HepG2 (cell line): ENCODE data around the gene ITGB6. TPM values are rescaled to one million over a fixed set of nuclear protein-coding genes. Genes with fewer than 3 reads are reported as not detected.

Experiments
- ATAC-seq: fragments of 200-7000 bp; cut with Tn5 transposase; 3 replicates; pipeline ENCODE4 v1.9.1; 2020; ENCODE audit warnings: mild to moderate bottlenecking, moderate library complexity
- BruUV-seq: library from RNA; stranded (reverse); fragments of 400-500 nt; replicated peaks from 2 replicates; lab custom pipeline; 2021; lab: Mats Ljungman, UMichigan
- CTCF ChIA-PET: fragments of 300-600 bp; formaldehyde crosslinking; extraction: SDS; loops from one replicate; lab custom pipeline; 2021; ENCODE audit warnings: low total read pairs, inconsistent platforms, low intra/inter-chr PET ratio; lab: Yijun Ruan, JAX
- POLR2A ChIA-PET: fragments of 350-600 bp; sonication (Branson Sonifier 250); formaldehyde crosslinking; loops from one replicate; lab custom pipeline; 2020; ENCODE audit warnings: antibody characterized with exemption, inconsistent platforms; lab: Yijun Ruan, JAX
- DNase-seq: peaks from one replicate; pipeline ENCODE4 v3.0.0-alpha.2; 2015; ENCODE audit warnings: low spot score
- FAIRE-seq: peaks from 3 replicates; lab custom pipeline; 2011; peaks lifted over from hg19 to GRCh38; lab: Jason Lieb, UNC
- H2AFZ ChIP-seq: one replicate; pipeline ENCODE4 v1.6.1; 2011; ENCODE audit warnings: low read length, inconsistent platforms
- H3K27ac ChIP-seq: fragments of 300-600 bp; 3 replicates; pipeline ENCODE4 v1.8.0; 2011; ENCODE audit warnings: mixed run types, mild to moderate bottlenecking, mixed read lengths, low read length, inconsistent platforms; ENCODE audit not compliant: insufficient read depth; ENCODE audit errors: extremely low read length
- H3K27me3 ChIP-seq, 2 experiments: fragments of 200-600 bp in 1 of 2; 2 replicates in 1 of 2; 3 replicates in 1 of 2; pipeline versions ENCODE4 v1.6.0 to v1.8.0; 2011; ENCODE audit warnings: low read length in 2 of 2, mild to moderate bottlenecking in 2 of 2, moderate library complexity in 2 of 2, inconsistent platforms in 1 of 2; ENCODE audit not compliant: insufficient read depth in 2 of 2, control insufficient read depth in 1 of 2
- H3K36me3 ChIP-seq, 2 experiments: fragments of 200-600 bp in 1 of 2; replicated peaks in 1 of 2; 2 replicates in 1 of 2; 3 replicates in 1 of 2; pipeline versions ENCODE4 v1.5.1 to v1.8.0; 2011; ENCODE audit warnings: low read length in 2 of 2, inconsistent platforms in 1 of 2; ENCODE audit not compliant: insufficient read depth in 2 of 2, control insufficient read depth in 1 of 2
- H3K4me1 ChIP-seq: 2 replicates; pipeline ENCODE4 v1.5.1; 2012; ENCODE audit warnings: low read length, inconsistent platforms; ENCODE audit not compliant: insufficient read depth
- H3K4me2 ChIP-seq: 2 replicates; pipeline ENCODE4 v1.6.0; 2011; ENCODE audit warnings: low read depth, low read length, inconsistent platforms
- H3K4me3 ChIP-seq, 3 experiments: fragments of 200-600 bp in 1 of 3; sonication (generic), shearing (Covaris generic) in 1 of 3; replicated peaks in 1 of 3; 2 replicates each; pipeline ENCODE4 v1.5.1; 2011 to 2016; ENCODE audit warnings: low read length in 3 of 3, inconsistent platforms in 2 of 3, low read depth in 2 of 3, mild to moderate bottlenecking in 2 of 3, control low read depth in 1 of 3, mixed read lengths in 1 of 3; ENCODE audit not compliant: insufficient read depth in 1 of 3
- H3K79me2 ChIP-seq: one replicate; pipeline ENCODE4 v1.6.1; 2011; ENCODE audit warnings: low read length, inconsistent platforms; ENCODE audit not compliant: insufficient read depth
- H3K9ac ChIP-seq: 2 replicates; pipeline ENCODE4 v1.6.0; 2011; ENCODE audit warnings: mild to moderate bottlenecking, low read depth, low read length, inconsistent platforms; ENCODE audit not compliant: insufficient read depth
- H3K9me3 ChIP-seq: 2 replicates; pipeline ENCODE4 v1.5.1; 2012; ENCODE audit warnings: mild to moderate bottlenecking, low read length
- H4K20me1 ChIP-seq: 2 replicates; pipeline ENCODE4 v1.6.0; 2011; ENCODE audit warnings: inconsistent platforms, mild to moderate bottlenecking, low read length, moderate library complexity; ENCODE audit not compliant: insufficient read depth
- ATAD3A ChIP-seq: sonication (generic); formaldehyde crosslinking; IDR thresholded peaks from 2 replicates; pipeline ENCODE4 v1.4.0; 2020; ENCODE audit warnings: missing genetic modification reagents
- EP300 ChIP-seq, 3 experiments: sonication (generic) in 1 of 3; formaldehyde crosslinking in 1 of 3; IDR thresholded peaks; 2 replicates each; pipeline versions ENCODE4 v1.5.1 to v1.6.1; 2011 to 2020; ENCODE audit warnings: low read depth in 2 of 3, low read length in 2 of 3, borderline replicate concordance in 1 of 3, improper control_type of control experiment in 1 of 3, mild to moderate bottlenecking in 1 of 3, missing genetic modification reagents in 1 of 3, moderate library complexity in 1 of 3
- GABPA ChIP-seq, 2 experiments: IDR thresholded peaks; 2 replicates each; pipeline ENCODE4 v1.6.1; 2011 to 2016; ENCODE audit warnings: low read depth in 2 of 2, low read length in 1 of 2, missing biosample characterization in 1 of 2, missing genetic modification characterization in 1 of 2
- KDM1A ChIP-seq: IDR thresholded peaks from 2 replicates; pipeline ENCODE4 v1.6.1; 2016; ENCODE audit warnings: missing compliant biosample characterization
- NAIF1 ChIP-seq: sonication (generic); formaldehyde crosslinking; IDR thresholded peaks from 2 replicates; pipeline ENCODE4 v1.5.0; 2020; ENCODE audit warnings: mild to moderate bottlenecking, missing genetic modification reagents, borderline replicate concordance
- PAF1 ChIP-seq: IDR thresholded peaks from 2 replicates; pipeline ENCODE4 v1.6.1; 2016; ENCODE audit warnings: missing genetic modification reagents, missing compliant biosample characterization
- SCMH1 ChIP-seq: sonication (generic); formaldehyde crosslinking; IDR thresholded peaks from 2 replicates; pipeline ENCODE4 v1.9.0; 2021; ENCODE audit warnings: missing genetic modification reagents, mild to moderate bottlenecking, borderline replicate concordance
- SMAD1 ChIP-seq: sonication (generic); formaldehyde crosslinking; IDR thresholded peaks from 2 replicates; pipeline ENCODE4 v1.4.0; 2020; ENCODE audit warnings: missing genetic modification reagents, low read depth, mild to moderate bottlenecking, borderline replicate concordance
- ZNF274 ChIP-seq: sonication (generic); formaldehyde crosslinking; IDR thresholded peaks from 2 replicates; pipeline ENCODE4 v1.5.1; 2020; ENCODE audit warnings: mild to moderate bottlenecking, missing genetic modification reagents
- ZNF317 ChIP-seq: sonication (generic); formaldehyde crosslinking; IDR thresholded peaks from 2 replicates; pipeline ENCODE4 v1.5.0; 2020; ENCODE audit warnings: mild to moderate bottlenecking, missing genetic modification reagents
- ZNF333 ChIP-seq: sonication (generic); formaldehyde crosslinking; IDR thresholded peaks from 2 replicates; pipeline ENCODE4 v1.4.0; 2020; ENCODE audit warnings: mild to moderate bottlenecking, missing genetic modification reagents, borderline replicate concordance
- ZNF383 ChIP-seq: sonication (generic); formaldehyde crosslinking; IDR thresholded peaks from 2 replicates; pipeline ENCODE4 v1.4.0; 2020; ENCODE audit warnings: missing genetic modification reagents, mild to moderate bottlenecking, borderline replicate concordance
- ZNF431 ChIP-seq: sonication (generic); formaldehyde crosslinking; IDR thresholded peaks from 2 replicates; pipeline ENCODE4 v1.9.0; 2022; ENCODE audit warnings: missing genetic modification reagents, low read depth, mild to moderate bottlenecking, borderline replicate concordance
- ZNF569 ChIP-seq: sonication (generic); formaldehyde crosslinking; IDR thresholded peaks from 2 replicates; pipeline ENCODE4 v1.5.0; 2020; ENCODE audit warnings: mild to moderate bottlenecking, missing genetic modification reagents, moderate library complexity, borderline replicate concordance
- ZNF672 ChIP-seq: sonication (generic); formaldehyde crosslinking; IDR thresholded peaks from 2 replicates; pipeline ENCODE4 v1.8.1; 2022; ENCODE audit warnings: missing genetic modification reagents
- ZNF75D ChIP-seq: sonication (generic); formaldehyde crosslinking; IDR thresholded peaks from 2 replicates; pipeline ENCODE4 v1.8.1; 2023; ENCODE audit warnings: missing genetic modification reagents, mild to moderate bottlenecking, borderline replicate concordance
- ZNF792 ChIP-seq: IDR thresholded peaks from 2 replicates; pipeline ENCODE4 v1.6.1; 2016
- ZSCAN20 ChIP-seq: sonication (generic); formaldehyde crosslinking; IDR thresholded peaks from 2 replicates; pipeline ENCODE4 v1.4.0; 2020; ENCODE audit warnings: missing genetic modification reagents, mild to moderate bottlenecking, borderline replicate concordance
- WGBS: methylation state at CpG from one replicate; pipeline ENCODE4 v1.1.6; 2017; ENCODE audit warnings: low lambda C conversion rate; 5-methylcytosine and 5-hydroxymethylcytosine counted together
- in situ Hi-C: cut with HindIII; loops from 2 replicates; pipeline ENCODE4 v1.10.0; 2017; ENCODE audit warnings: low pct_unique_long_range_greater_than_20kb; ENCODE audit not compliant: extremely low pct_ligation_motif_present
- intact Hi-C: fragments of 100-400 bp; cut with micrococcal nuclease; formaldehyde crosslinking; loops from one replicate; pipeline ENCODE4 v1.10.0; 2022; ENCODE audit not compliant: unreplicated experiment
- polyA plus RNA-seq, 8 experiments: library from polyadenylated mRNA; depleted of rRNA in 3 of 8; stranded (reverse) in 7 of 8; unstranded in 1 of 8; fragments of >200 nt; fragmentation: Illumina TruSeq in 4 of 8; extraction: Trizol in 4 of 8; gene quantifications; 2 replicates each; pipeline versions ENCODE4 v1.2.1 to v1.2.3, GENCODE V29; 2011 to 2016; ENCODE audit warnings: low read depth in 4 of 8, missing spikeins in 1 of 8, mixed read lengths in 1 of 8; ENCODE audit not compliant: insufficient read depth in 1 of 8
- total RNA-seq, 5 experiments: library from RNA; depleted of rRNA; stranded (reverse); fragments of >200 nt; fragmentation: Illumina TruSeq; extraction: Trizol; gene quantifications; 2 replicates each; pipeline ENCODE4 v1.2.3, GENCODE V29; 2016; ENCODE audit warnings: low read depth in 1 of 5
- TF ChIP-seq, protein P1 (sequence below): sonication (generic); formaldehyde crosslinking; IDR thresholded peaks from 2 replicates; pipeline ENCODE4 v1.8.0; 2022; ENCODE audit warnings: missing genetic modification reagents, mild to moderate bottlenecking, moderate library complexity, borderline replicate concordance
- TF ChIP-seq, protein P2 (sequence below): IDR thresholded peaks from 2 replicates; pipeline ENCODE4 v1.6.1; 2016; ENCODE audit warnings: mild to moderate bottlenecking, missing biosample characterization, missing genetic modification reagents

The ITGB6 gene
- total and polyA plus RNA-seq, 2 of the 13 experiments (the other 11 are each of a cell fraction or from before 2014, with no cell fraction given) = not detected

DNA sequence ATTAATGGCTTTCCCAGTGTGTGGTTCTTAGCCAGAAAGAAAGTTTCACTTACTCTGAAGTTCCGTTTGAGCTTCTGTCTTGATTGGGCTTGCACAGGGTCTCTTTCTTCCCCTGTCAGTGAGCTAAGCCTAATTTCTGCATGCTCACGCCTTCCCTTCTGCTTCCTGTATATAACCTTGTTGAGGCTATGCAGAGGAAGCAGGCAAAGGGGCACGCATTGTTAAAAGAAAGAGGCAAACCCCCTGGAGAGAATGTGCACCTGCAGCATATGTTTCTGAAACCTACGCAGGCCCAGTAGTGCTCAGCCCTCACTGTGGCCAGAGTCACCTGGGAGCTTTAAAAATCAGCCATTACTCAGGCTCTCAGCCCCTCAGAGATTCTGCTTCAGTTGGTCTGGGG, 123.2 kb downstream of the ITGB6 start:
- Histone ChIP-seq H3K27ac (no peak overlapping the region), H3K4me1 (no peaks in the 10 kb centered on the region), H2AFZ (no peak overlapping the region), H3K4me3 (no peak overlapping the region), H3K9me3 (no peaks in the 10 kb centered on the region), H3K4me2 (no peak overlapping the region), H4K20me1 (no peaks in the 10 kb centered on the region), H3K9ac (no peak overlapping the region), H3K79me2 (no peaks in the 10 kb centered on the region), H3K36me3 (no peaks in the 10 kb centered on the region), H3K27me3 (no peaks in the 10 kb centered on the region)
- ATAC-seq (no peak), DNase-seq (no peak), FAIRE-seq (no peak)
- WGBS = 25% methylated on average over 4 of the region's 4 CpGs
- BruUV-seq = no TSS peak
- in situ Hi-C loops = no loop called here
- intact Hi-C loops = no loop called here
- TF ChIP-seq, protein P1, sequence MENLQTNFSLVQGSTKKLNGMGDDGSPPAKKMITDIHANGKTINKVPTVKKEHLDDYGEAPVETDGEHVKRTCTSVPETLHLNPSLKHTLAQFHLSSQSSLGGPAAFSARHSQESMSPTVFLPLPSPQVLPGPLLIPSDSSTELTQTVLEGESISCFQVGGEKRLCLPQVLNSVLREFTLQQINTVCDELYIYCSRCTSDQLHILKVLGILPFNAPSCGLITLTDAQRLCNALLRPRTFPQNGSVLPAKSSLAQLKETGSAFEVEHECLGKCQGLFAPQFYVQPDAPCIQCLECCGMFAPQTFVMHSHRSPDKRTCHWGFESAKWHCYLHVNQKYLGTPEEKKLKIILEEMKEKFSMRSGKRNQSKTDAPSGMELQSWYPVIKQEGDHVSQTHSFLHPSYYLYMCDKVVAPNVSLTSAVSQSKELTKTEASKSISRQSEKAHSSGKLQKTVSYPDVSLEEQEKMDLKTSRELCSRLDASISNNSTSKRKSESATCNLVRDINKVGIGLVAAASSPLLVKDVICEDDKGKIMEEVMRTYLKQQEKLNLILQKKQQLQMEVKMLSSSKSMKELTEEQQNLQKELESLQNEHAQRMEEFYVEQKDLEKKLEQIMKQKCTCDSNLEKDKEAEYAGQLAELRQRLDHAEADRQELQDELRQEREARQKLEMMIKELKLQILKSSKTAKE (CRISPR knock-in tag) = no peak
- TF ChIP-seq PAF1 (no peak), ZNF383 (no peak), SCMH1 (no peak), SMAD1 (CRISPR knock-in tag) (no peak), ZNF333 (CRISPR knock-in tag) (no peak), GABPA (IDR thresholded peaks at IDR 0.05; ENCODE audit: low read depth, low read length) (no peak), GABPA (CRISPR knock-in tag; IDR thresholded peaks at IDR 0.05; ENCODE audit: low read depth) (no peak), ZSCAN20 (CRISPR knock-in tag) (no peak), ZNF569 (CRISPR knock-in tag) (no peak), ATAD3A (no peak), ZNF75D (CRISPR knock-in tag) (no peak), ZNF317 (CRISPR knock-in tag) (no peak), ZNF431 (no peak), EP300 (IDR thresholded peaks at IDR 0.05; ENCODE audit: low read depth in 2 of 2, low read length in 2 of 2) (no peak), EP300 (CRISPR knock-in tag; IDR thresholded peaks at IDR 0.05; ENCODE audit: borderline replicate concordance) (no peak), NAIF1 (CRISPR knock-in tag) (no peak), KDM1A (CRISPR knock-in tag) (no peak), ZNF672 (no peak), ZNF792 (CRISPR knock-in tag) (no peak), ZNF274 (CRISPR knock-in tag) (no peak)
- TF ChIP-seq, protein P2, sequence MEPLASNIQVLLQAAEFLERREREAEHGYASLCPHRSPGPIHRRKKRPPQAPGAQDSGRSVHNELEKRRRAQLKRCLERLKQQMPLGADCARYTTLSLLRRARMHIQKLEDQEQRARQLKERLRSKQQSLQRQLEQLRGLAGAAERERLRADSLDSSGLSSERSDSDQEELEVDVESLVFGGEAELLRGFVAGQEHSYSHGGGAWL (CRISPR knock-in tag) = no peak
- ChIA-PET POLR2A (no interaction called here), CTCF (no interaction called here)
